Gastrocnemius medialis (tissue), 4 donors: ENCODE results near the gene CCL17.

Experiments
- CTCF ChIP-seq, 5 experiments: fragments of 450-650 bp in 3 of 5; fragments of 200-600 bp in 2 of 5; sonication (generic) in 2 of 5; IDR thresholded peaks in 4 of 5; conservative IDR thresholded peaks in 1 of 5; 1 replicate in 4 of 5; 2 replicates in 1 of 5; pipeline ENCODE4 v1.5.1; 2016 to 2019; ENCODE audit warnings: antibody characterized with exemption in 5 of 5, mild to moderate bottlenecking in 3 of 5, moderate library complexity in 3 of 5
- POLR2A ChIP-seq, 2 donors: fragments of 450-650 bp; IDR thresholded peaks; one replicate each; pipeline ENCODE4 v1.6.1; 2017; ENCODE audit warnings: antibody characterized with exemption in 2 of 2, mild to moderate bottlenecking in 2 of 2, moderate library complexity in 2 of 2

- TF ChIP-seq CTCF (IDR thresholded peaks at IDR 0.05 in 4 of 5, conservative IDR thresholded peaks at IDR 0.05 in 1 of 5) (no peak), POLR2A (IDR thresholded peaks at IDR 0.05) (no peak)
Observed at GRCh38 chr16:57444711-57445110, 40.1 kb downstream of the CCL17 start.
